HCT116 (cell line): ENCODE measurements around the gene KRTAP10-1. TPM values are rescaled to one million over a fixed set of nuclear protein-coding genes. Genes with fewer than 3 reads are reported as not detected.

Source experiments
- ATAC-seq: fragments of 200-7000 bp; cut with Tn5 transposase; 2 replicates; pipeline ENCODE4 v1.9.1; 2020; ENCODE audit warnings: mild to moderate bottlenecking, moderate library complexity
- BruUV-seq: library from RNA; stranded (reverse); fragments of 400-500 nt; replicated peaks from 2 replicates; lab custom pipeline; 2021; lab: Mats Ljungman, UMichigan
- CTCF ChIA-PET: fragments of 300-600 bp; sonication (Branson Sonifier 250); formaldehyde crosslinking; loops from one replicate; lab custom pipeline; 2021; ENCODE audit warnings: antibody characterized with exemption; lab: Charles Lee
- POLR2A ChIA-PET: fragments of 300-600, 350-600 bp; sonication (Branson Sonifier 250); formaldehyde crosslinking; loops from one replicate; lab custom pipeline; 2021; ENCODE audit warnings: antibody characterized with exemption; lab: Charles Lee
- RAD21 ChIA-PET, 2 experiments: fragments of 300-600 bp; sonication (Branson Sonifier 250); formaldehyde crosslinking; loops; one replicate each; lab custom pipeline; 2023; ENCODE audit warnings: low total read pairs in 2 of 2; ENCODE audit not compliant: uncharacterized antibody in 2 of 2, unreplicated experiment in 2 of 2, low non-redundant PET in 1 of 2; lab: Charles Lee
- DNase-seq: peaks from one replicate; pipeline ENCODE4 v3.0.0-alpha.2; 2010; ENCODE audit warnings: low read depth, low spot score
- H2AFZ ChIP-seq: fragments of 200-600 bp; shearing (Covaris generic), sonication (generic); 2 replicates; pipeline ENCODE4 v1.6.1; 2017; ENCODE audit warnings: low read depth, mixed run types, mixed read lengths, antibody characterized with exemption, low read length; ENCODE audit not compliant: poor library complexity, severe bottlenecking
- H3K27ac ChIP-seq: 2 replicates; pipeline ENCODE4 v1.5.1; 2012; ENCODE audit warnings: low read depth, low read length
- H3K27me3 ChIP-seq: fragments of 200-600 bp; sonication (generic); 2 replicates; pipeline ENCODE4 v1.6.1; 2016; ENCODE audit warnings: mixed run types, low read length, mixed read lengths; ENCODE audit not compliant: insufficient read depth
- H3K36me3 ChIP-seq, 2 experiments: fragments of 200-500 bp in 1 of 2; fragments of 200-600 bp in 1 of 2; sonication (Bioruptor generic) in 1 of 2; sonication (generic) in 1 of 2; 2 replicates each; pipeline versions ENCODE4 v1.5.1 to v1.6.1; 2014 to 2016; ENCODE audit warnings: low read length in 2 of 2, inconsistent platforms in 1 of 2, mixed read lengths in 1 of 2, mixed run types in 1 of 2; ENCODE audit not compliant: insufficient read depth in 2 of 2, control insufficient read depth in 1 of 2
- H3K4me1 ChIP-seq, 2 experiments: fragments of 200-600 bp in 1 of 2; sonication (generic) in 1 of 2; 2 replicates each; pipeline versions ENCODE4 v1.5.1 to v1.6.1; 2012 to 2017; ENCODE audit warnings: low read length in 2 of 2, inconsistent platforms in 1 of 2, mild to moderate bottlenecking in 1 of 2, mixed read lengths in 1 of 2, mixed run types in 1 of 2, moderate library complexity in 1 of 2; ENCODE audit not compliant: insufficient read depth in 2 of 2, control insufficient read depth in 1 of 2
- H3K4me2 ChIP-seq: fragments of 200-600 bp; sonication (generic); 2 replicates; pipeline ENCODE4 v1.6.1; 2017; ENCODE audit warnings: mixed run types, low read length, mixed read lengths
- H3K4me3 ChIP-seq, 2 experiments: fragments of 200-600 bp in 1 of 2; sonication (generic) in 1 of 2; replicated peaks in 1 of 2; 2 replicates each; pipeline ENCODE4 v1.5.1; 2011 to 2016; ENCODE audit warnings: low read length in 2 of 2, control low read depth in 1 of 2, low read depth in 1 of 2, mild to moderate bottlenecking in 1 of 2, mixed read lengths in 1 of 2, mixed run types in 1 of 2
- H3K79me2 ChIP-seq: fragments of 200-600 bp; sonication (generic); 2 replicates; pipeline ENCODE4 v1.6.1; 2017; ENCODE audit warnings: mild to moderate bottlenecking, mixed run types, low read length, moderate library complexity, mixed read lengths; ENCODE audit not compliant: insufficient read depth
- H3K9ac ChIP-seq: fragments of 200-600 bp; sonication (generic); 2 replicates; pipeline ENCODE4 v1.6.1; 2016; ENCODE audit warnings: low read length, mixed read lengths
- H3K9me2 ChIP-seq: fragments of 200-600 bp; sonication (generic), shearing (Covaris generic); 2 replicates; pipeline ENCODE4 v1.6.1; 2017; ENCODE audit warnings: mixed run types, mild to moderate bottlenecking, moderate library complexity; ENCODE audit not compliant: insufficient read depth
- H3K9me3 ChIP-seq, 2 experiments: fragments of 200-500 bp in 1 of 2; fragments of 200-600 bp in 1 of 2; sonication (Bioruptor generic) in 1 of 2; sonication (generic) in 1 of 2; 2 replicates each; pipeline ENCODE4 v1.6.1; 2014 to 2017; ENCODE audit warnings: low read length in 2 of 2, mixed read lengths in 2 of 2, inconsistent platforms in 1 of 2, low read depth in 1 of 2, mild to moderate bottlenecking in 1 of 2, mixed run types in 1 of 2, moderate library complexity in 1 of 2; ENCODE audit not compliant: control insufficient read depth in 1 of 2, insufficient read depth in 1 of 2
- H4K20me1 ChIP-seq: fragments of 200-600 bp; sonication (generic), shearing (Covaris generic); 2 replicates; pipeline ENCODE4 v1.6.1; 2017; ENCODE audit warnings: mixed run types, mild to moderate bottlenecking, moderate library complexity; ENCODE audit not compliant: insufficient read depth
- CBX3 ChIP-seq: IDR thresholded peaks from 2 replicates; pipeline ENCODE4 v1.6.1; 2012; ENCODE audit warnings: low read depth
- CEBPB ChIP-seq: IDR thresholded peaks from 2 replicates; pipeline ENCODE4 v1.6.1; 2012; ENCODE audit warnings: low read depth
- EGR1 ChIP-seq: IDR thresholded peaks from 2 replicates; pipeline ENCODE4 v1.6.1; 2012; ENCODE audit warnings: low read depth
- ELF1 ChIP-seq: IDR thresholded peaks from 2 replicates; pipeline ENCODE4 v1.6.1; 2012; ENCODE audit warnings: low read depth, borderline replicate concordance
- EZH2phosphoT487 ChIP-seq: fragments of 200-600 bp; IDR thresholded peaks from 2 replicates; pipeline ENCODE4 v1.6.1; 2018; ENCODE audit warnings: antibody characterized with exemption, borderline replicate concordance
- FOSL1 ChIP-seq: IDR thresholded peaks from 2 replicates; pipeline ENCODE4 v1.6.1; 2012; ENCODE audit warnings: low read depth
- JUND ChIP-seq: IDR thresholded peaks from 2 replicates; pipeline ENCODE4 v1.6.1; 2012
- POLR2AphosphoS5 ChIP-seq: IDR thresholded peaks from 2 replicates; pipeline ENCODE4 v1.6.1; 2011; ENCODE audit warnings: mild to moderate bottlenecking, low read depth, low read length, moderate library complexity
- REST ChIP-seq: IDR thresholded peaks from 2 replicates; pipeline ENCODE4 v1.6.1; 2012; ENCODE audit warnings: low read depth
- SIN3A ChIP-seq: IDR thresholded peaks from 2 replicates; pipeline ENCODE4 v1.6.1; 2012; ENCODE audit warnings: low read depth
- SP1 ChIP-seq: IDR thresholded peaks from 2 replicates; pipeline ENCODE4 v1.6.1; 2012; ENCODE audit warnings: low read depth
- SRF ChIP-seq: IDR thresholded peaks from 2 replicates; pipeline ENCODE4 v1.6.1; 2012; ENCODE audit warnings: low read depth
- TCF7L2 ChIP-seq: IDR thresholded peaks from 2 replicates; pipeline ENCODE4 v1.7.0; 2011; ENCODE audit warnings: borderline replicate concordance, inconsistent platforms; ENCODE audit not compliant: insufficient read depth, insufficient read length; ENCODE audit errors: extremely low read depth
- YY1 ChIP-seq: IDR thresholded peaks from 2 replicates; pipeline ENCODE4 v1.6.1; 2011; ENCODE audit warnings: low read length, low read depth, moderate library complexity, mild to moderate bottlenecking; ENCODE audit not compliant: insufficient replicate concordance; ENCODE audit errors: extremely low read depth
- ZBTB33 ChIP-seq: IDR thresholded peaks from 2 replicates; pipeline ENCODE4 v1.6.1; 2011; ENCODE audit warnings: mild to moderate bottlenecking, low read length, moderate library complexity; ENCODE audit not compliant: insufficient replicate concordance; ENCODE audit errors: extremely low read depth
- ZFX ChIP-seq: fragments of 450-650 bp; IDR thresholded peaks from 2 replicates; pipeline ENCODE4 v1.6.1; 2017
- intact Hi-C: fragments of 100-400 bp; cut with micrococcal nuclease; formaldehyde crosslinking; loops from 2 replicates; pipeline ENCODE4 v1.10.0; 2022
- total RNA-seq: library from RNA; stranded (reverse); gene quantifications from one replicate; pipeline ENCODE4 v1.2.1, GENCODE V29; 2021; ENCODE audit not compliant: unreplicated experiment

The KRTAP10-1 gene
- total RNA-seq, 1 experiment from 2014 or later = not detected

GRCh38 chr21:44556879-44557278 is 16.9 kb upstream of the KRTAP10-1 start (continued):
- TF ChIP-seq REST = no peak
- TF ChIP-seq CEBPB = no peak
- no peak for TF ChIP-seq YY1

- DNase-seq (no peak), ATAC-seq (no peak)
- no peaks in the 10 kb centered on the region for H3K36me3 ChIP-seq
- H2AFZ ChIP-seq = no peak overlapping the region
- no peaks in the 10 kb centered on the region for H3K9me3 ChIP-seq
- intact Hi-C loops = no loop called here
- POLR2A ChIA-PET = no interaction called here
- H3K4me1 ChIP-seq = no peaks in the 10 kb centered on the region
- H3K27ac ChIP-seq = no peak overlapping the region
- RAD21 ChIA-PET = no interaction called here
- no peaks in the 10 kb centered on the region for H3K9me2 ChIP-seq
- H3K4me2 ChIP-seq = no peak overlapping the region
- CTCF ChIA-PET = no interaction called here
- H3K27me3 ChIP-seq = no peaks in the 10 kb centered on the region; the same call in 1 of the 2 replicates
- H3K79me2 ChIP-seq = no peaks in the 10 kb centered on the region
- H3K9ac ChIP-seq = no peak overlapping the region
- H4K20me1 ChIP-seq = no peaks in the 10 kb centered on the region
- BruUV-seq = no TSS peak
- H3K4me3 ChIP-seq = no peak overlapping the region
- TF ChIP-seq ZBTB33 (no peak), CEBPB (no peak), SRF (no peak), ELF1 (no peak), ZFX (no peak), FOSL1 (no peak), TCF7L2 (no peak), EZH2phosphoT487 (no peak), SIN3A (no peak), CBX3 (no peak), REST (no peak), EGR1 (no peak), SP1 (no peak), YY1 (no peak), JUND (no peak), POLR2AphosphoS5 (no peak)
Measured at GRCh38 chr21:44555200-44555875, 15.3 kb upstream of the KRTAP10-1 start.
